ENCODE measurements around the gene MAMSTR.
A peak's percentile ranks its signal among the peaks of the same experiment; 100 is the strongest.

MAMSTR gene

DNA sequence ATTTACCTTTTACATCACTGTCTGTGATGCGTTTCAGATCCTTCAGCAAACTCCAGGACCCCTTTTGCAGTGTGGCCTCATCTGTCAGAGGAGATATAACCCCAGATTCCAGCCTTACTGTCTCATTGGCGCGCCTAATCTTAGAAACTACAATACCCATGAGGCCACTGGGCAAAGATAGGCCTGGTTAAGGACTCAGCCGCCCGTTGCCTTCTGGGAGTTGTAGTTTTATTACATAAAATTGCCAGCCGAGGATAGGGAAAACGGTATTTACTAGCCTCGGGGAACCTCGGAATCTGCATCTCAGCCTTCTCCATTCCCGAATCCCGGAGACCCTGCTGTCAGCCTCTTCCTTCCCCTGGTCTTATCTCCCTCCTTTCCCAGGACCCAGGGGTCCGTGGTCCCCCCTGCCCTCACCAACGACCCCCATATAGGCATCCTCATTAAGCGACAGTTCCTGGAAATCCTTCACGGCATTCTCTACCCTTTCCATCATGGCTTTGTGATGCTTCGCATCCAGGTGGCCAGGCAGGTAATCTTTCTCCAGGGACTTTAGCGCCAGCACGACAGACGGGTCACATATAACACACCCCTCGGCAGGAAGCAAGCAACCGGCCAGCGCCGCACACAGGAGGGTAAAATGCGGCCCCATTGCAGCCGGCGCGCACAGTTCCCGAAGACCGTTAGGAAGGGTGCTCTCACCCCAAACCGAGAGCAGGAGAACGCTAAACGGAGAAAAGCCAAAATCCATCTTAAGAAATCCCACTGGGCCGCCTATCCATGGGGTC lies 25.9 kb upstream of the MAMSTR start:
- DNase-seq = peak; percentile 23 to 39

DNA sequence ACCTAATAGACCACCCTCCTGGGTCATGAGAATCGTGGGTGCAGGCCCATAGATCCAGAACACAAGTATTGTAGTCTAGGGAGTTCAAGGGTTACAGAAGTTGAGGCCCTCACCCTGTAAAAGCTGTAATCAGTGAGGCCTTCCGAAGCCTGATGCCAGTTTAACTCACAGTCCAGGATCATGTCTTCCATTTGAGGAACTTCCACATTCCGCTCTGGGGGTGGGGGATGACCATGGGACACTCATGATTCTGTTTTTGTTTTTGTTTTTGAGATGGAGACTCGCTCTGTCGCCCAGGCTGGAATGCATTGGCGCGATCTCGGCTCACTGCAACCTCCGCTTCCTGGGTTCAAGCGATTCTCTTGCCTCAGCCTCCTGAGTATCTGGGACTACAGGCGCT lies 22.6 kb upstream of the MAMSTR start:
- DNase-seq = no peak

DNA sequence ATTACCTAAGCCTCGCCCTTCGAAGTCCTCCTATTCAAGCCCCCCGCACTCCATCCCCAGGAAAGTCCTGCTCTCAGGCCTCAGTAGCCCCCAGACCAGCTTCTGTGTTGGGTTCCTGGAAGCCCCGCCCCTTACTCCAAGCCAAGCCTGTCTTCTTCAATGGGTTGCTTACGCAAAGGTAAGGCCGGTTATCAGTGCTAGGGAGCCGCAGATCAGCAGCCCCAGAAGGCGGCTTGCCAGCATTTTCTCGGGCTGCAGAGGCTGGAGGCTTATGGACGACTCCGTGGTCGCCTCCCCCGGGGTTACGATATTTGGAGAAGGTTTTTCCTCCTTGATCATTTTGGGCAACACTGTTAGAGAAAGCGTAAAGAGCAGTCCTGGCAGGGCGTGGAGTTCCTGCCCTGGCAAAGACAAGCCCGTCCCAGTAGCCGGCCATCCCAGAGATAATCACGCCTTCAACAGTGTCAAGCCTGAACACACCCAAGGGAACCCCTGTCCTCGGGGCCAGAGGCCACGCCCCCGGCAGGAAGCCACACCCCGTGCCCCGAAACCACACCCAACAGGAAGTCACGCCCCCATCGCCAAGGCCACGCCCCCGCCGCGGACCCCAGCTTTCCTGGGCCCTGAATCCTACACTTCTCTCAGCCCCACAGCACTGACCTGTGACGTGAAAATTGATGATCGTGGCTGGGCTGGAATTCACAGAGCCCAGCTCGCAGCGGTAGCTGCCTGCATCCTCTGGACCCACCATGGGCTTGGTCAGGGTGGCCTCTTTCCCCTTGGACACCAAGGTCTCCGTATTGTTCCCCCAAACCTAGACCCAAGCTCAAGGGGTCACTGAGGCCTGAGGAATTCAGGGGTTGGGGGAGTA lies 21.8 kb upstream of the MAMSTR start:
- DNase-seq = peak in 1 of 2 experiments; percentile 39

DNA sequence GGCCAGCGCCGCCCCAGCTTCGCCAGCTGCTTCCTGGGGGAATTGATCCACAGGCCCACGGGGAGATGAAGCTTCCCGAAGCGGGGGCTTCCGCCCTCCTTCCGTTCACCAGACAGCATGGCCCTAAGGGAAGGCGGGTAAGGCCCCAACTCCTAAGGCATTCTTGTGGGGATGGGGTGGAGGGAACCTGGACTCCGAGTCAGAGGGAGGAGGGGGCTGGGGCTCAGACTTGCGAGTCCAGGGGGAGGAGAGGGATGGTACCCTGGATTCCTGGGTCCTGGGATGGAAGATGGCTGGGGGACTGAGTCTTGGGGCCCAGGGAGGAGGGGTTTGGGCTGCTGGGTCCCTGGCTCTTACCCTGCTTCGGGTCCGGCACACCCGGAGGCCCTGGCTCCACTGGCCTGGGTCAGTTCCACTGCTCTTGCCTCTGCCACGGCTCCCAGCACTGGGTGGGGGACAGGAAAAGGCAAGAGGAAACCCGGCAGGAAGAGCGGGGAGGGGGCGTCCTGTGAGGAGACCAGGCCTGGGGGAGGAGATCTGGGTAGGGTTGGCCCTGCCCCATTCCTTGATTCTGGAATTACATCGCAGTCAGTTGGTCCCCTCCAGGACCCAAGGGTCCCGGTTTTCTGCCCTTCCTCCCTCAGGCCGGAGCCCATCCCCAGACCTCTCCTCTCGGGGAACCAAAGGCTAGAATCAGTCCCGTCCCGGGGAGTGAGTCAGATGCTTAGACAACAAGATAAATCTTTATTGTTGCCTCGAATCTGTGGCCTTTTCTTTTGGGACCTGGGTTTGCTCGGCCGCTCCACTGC lies 20.8 kb upstream of the MAMSTR start, which contains the start of gene RASIP1:
Gene RASIP1 (minus strand): TSS at position 447 of the 809 bp plus-strand sequence. CDS start 328 bp downstream, at position 119.
- DNase-seq = no peak

DNA sequence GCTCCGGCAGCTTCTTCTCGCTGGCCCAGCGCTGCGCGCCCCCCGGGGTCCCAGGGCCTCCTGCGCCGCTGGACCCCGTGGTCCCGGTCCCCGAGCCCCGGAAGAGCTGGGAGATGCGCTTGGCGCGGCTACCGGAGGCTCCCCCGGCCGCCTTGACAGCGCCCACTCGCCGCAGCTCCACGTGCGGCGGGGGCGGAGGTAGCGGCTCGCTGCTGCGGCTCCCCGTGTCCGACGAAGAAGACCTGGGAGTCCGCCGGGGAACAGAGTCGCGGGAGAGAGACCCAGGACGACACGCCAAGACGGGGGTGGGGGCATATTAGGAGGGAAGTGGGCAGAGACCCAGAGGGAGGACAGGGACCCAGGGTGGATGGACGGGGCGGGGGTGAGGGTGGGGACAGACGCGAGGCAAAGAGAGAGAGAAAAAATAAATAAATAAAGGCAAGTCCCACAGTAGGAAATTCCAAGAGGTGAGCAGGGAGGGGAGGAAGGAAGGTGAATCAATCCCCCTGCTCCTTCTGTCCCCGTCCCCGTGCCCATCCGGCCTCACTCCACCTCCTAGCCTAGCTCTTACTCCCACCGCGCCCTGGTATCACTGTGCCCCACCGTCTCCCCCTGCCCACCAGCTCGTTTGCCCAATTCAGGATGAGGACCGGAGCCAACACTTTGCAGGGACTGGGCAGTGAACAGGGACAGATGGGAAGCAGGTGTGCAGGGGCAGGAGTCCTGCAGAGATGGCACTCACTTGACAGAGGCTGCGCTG lies 20.1 kb upstream of the MAMSTR start:
- no peak for DNase-seq

DNA sequence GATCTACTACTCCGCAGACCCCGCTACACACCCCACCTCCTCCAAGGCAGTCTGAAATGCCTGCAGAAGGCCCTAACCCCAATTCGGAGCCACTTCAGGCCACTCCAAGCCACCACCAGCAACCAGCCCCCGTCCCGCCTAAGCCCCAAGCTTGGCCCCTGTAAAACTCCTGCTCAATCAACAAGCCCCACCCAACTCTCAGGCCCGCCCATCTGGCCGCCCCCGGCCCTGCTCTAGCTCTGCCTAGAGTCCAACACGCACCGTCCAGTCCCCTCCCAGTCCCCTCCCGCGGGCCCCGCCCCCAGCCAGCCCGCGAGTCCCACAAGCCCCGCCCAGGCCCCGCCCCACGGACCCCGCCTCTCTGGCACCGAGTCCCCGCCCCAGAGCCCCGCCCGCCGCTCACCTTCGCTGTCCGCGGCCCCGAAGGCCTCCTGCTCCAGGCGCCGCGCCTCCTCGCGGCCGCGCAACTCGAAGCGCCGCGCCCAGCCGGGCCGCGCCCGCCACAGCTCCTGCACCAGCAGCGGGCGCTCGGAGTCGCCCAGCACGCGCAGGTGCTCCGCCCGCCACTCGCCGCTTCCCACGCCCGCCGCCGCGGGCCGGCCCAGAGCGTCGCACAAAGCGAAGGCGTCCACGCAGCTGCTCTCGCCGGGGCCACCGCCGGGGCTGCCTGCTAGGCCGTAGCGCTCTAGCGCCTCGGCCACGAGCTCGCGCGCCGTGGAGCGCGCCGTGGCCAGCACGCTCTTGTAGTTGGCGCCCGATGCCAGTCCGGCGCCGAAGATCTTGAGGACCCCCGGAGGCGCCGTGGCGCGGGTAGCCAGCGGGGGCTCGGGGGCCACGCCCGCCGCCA lies 19.3 kb upstream of the MAMSTR start:
- peak; percentile 86 to 96 for DNase-seq

DNA sequence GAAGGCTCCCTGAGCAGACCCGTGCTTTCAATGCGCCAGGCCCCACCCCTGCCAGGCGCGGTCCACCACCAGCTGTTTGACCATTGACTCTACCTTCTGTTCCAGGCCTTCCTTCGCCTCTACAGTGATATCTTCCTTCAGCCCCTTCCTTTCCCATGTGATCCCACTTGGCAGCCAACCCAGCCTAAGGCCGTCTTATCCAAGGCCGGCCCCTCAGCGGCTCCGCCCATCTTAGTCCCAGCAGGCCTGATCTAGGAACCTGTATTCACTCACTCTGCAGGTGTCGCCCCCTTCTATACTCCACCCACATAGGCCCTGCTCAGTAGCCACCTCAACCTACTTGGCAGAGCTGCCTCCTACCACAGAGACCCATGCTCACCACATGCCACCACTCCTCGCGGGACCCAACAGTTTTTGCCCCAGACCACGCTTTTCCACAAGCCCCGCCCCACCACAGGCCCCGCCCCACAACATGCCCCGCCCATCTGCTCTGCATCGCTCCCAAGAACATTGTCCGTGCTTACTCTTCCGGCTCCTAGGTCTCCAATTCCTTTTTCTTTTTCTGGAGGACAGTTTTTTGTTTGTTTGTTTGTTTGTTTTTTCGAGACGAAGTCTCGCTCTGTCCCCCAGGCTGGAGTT lies 18.0 kb upstream of the MAMSTR start:
- no peak for DNase-seq

DNA sequence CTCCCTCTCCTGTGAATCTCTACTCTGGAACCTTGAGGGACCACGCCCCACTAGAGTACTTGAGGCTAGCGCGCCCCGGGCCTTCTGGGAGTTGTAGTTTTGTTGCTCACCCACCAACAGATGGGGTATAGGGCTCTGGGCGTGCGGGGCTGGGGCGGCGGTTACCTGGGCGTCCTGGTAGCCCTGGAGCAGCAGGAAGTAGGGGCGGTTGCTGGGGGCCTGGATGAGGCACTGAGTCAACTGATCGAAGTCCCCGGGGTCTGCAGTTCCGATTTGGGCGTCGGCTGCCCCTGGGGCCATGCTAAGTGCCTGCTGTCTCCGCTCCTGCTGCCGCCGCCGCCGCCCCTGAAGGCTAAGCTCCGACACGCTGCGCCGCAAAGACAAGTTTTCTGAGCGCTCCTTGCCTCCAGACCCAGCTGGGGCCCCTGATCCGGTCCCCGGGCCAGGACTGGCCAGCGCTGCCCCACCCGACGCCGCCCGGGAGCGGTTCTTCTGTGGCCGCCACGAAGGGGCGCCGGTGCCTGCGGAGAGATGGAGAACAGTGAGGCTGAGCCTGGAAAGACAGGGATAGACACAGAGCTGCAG lies 15.6 kb upstream of the MAMSTR start:
- no peak for DNase-seq

DNA sequence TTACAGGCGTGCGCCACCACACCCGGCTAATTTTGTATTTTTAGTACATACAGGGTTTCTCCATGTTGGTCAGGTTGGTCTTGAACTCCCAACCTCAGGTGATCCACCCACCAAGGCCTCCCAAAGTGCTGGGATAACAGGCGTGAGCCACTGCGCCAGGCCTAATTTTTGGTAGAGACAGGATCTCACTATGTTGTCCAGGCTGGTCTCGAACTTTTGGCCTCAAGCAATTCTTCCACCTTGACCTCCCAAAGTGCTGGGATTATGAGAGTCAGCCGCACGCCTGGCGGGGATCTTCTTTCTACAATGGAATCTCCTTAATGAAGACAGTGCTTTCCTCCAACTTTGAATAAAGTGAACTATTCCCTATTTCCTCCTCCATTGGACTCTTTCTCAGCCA lies 15.1 kb upstream of the MAMSTR start:
- no peak for DNase-seq

DNA sequence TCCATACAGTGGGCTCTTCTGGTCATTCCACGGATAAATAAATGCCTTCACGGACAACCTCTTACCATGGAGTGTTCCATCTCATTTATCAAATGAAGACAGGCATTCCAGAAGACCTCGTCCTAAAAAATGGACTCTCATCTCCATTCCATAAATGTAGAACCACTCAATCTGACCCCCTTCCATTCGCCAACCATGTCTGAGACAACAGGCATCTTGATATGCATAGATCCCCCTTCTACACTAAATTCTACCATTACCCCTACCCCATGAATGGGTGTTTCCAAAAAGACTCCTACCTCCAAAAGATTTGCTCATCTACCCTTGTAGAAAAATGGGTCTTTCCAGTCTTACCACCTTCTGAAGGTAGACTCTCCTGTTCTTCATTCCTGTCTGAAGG lies 11.9 kb upstream of the MAMSTR start:
- DNase-seq = no peak

DNA sequence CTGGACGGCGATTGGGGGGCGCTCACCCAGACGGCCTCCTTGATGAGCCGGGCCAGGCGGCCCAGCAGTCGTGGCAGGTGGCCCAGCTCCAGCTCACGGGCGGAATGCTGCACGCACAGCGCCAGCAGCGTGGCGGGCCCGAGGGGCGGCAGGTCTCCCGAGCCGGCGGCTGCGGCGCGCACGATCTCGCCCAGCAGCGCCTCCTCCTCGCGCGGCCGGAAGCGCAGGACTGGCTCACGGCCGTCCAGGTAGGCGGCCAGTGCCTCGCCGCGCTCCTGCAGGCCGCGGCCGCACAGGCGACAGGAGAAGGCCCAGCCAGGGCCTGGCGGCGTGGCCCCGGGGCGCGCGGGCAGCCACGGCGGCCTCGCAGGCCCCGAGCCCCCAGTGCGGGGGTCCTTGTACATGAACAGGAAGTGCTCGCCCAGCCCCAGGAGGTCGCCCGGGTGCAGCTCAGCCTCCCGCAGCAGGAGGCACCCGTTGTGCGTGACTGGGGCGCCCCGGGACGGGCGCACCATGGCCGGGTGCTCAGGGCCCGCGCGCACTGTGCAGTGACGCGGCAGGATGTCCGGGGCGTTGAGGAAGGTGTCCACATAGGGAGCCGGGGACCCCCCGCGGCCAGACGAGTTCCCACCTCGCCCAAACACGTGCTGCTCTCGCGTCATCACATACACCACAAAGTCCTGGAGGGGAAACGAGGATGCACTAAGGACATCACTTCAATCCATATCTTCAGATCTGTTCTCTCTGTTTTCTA lies 9.6 kb upstream of the MAMSTR start:
- no peak for DNase-seq

DNA sequence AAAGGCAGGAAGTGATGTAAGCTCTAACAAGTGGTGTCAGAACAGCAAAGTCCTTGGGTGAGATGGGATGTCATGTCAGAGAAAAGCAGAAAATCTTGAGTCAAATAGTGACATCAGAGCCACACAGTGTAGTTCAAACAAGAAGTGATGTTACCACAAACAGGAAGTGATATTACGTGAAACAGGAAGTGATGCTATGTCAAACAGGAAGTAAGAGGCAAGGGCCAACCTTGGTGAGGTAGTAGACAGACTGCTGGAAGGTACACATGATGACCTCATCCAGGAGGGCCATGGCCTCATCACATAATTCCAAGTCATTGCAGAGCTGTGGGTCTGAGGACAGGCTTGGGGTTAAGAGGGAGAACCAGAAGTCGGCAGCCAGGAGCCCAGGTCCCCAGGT lies 7.0 kb upstream of the MAMSTR start:
- DNase-seq = no peak

DNA sequence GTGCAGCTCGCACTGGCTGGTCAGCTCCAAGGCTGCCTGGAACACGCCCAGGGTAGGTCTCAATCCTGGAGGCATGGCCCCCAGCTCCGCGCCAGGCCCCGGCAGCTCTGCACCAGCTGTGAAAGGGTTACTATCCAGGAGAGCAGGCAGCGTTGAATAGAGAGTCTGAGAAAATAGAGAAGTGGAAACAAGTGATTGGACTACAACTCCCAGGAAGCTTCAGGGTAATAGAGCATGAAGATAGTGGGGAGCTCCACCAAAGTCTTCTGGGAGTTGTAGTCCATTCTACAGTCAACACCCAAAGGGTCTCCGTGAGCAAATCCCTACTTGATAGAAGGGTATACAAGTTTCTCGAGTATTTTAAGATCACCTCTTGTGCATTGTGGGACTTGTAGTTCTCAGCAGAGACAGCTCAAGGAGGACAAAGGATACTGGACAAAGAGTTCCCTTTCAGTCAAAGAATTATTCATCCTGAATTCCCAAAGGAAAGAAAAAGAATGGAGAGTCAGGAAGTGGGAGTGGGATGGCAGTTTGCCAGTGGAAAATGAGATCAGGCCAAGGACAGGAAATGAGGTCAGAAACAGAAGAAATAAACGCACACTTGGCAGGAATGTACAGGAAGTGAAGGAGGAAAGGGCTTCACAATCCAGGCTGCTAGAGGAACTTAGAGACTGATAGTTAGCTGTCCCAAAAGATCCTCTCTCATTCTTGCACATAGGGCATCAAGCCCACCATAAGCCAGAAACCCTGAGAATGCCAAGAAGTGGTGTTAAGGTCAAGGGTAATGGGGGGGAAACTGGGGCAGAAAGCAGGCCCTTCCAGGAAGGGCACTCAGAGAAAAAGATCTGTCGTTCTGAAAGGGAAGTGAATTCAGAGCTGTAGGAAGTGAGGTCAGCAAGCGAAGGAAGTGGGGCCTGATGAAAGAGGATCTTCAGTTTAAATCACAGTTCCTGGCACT lies 5.5 kb upstream of the MAMSTR start:
- DNase-seq = no peak

DNA sequence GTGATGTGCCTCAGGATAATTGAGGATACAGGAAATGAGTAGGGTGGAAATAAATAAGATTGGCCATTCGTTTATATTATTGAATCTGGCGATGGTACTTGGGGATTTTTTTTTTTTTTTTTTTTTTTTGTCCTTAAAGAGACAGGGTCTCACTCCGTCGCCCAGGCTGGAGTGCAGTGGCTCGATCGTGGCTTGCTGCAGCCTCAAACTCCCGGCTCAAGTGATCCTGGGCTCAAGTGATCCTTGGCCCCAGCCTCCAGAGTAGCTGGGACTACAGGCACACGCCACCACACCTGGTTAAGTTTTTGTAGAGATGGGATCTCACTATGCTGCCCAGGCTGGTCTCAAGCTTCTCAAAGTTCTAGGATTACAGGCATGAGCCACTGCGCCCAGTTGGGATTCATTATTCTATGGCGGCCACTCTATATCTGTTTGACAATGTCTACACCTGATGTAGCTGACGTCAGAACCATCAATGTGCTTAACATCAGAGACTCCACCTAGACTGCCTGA lies 2.7 kb upstream of the MAMSTR start:
- DNase-seq = no peak

DNA sequence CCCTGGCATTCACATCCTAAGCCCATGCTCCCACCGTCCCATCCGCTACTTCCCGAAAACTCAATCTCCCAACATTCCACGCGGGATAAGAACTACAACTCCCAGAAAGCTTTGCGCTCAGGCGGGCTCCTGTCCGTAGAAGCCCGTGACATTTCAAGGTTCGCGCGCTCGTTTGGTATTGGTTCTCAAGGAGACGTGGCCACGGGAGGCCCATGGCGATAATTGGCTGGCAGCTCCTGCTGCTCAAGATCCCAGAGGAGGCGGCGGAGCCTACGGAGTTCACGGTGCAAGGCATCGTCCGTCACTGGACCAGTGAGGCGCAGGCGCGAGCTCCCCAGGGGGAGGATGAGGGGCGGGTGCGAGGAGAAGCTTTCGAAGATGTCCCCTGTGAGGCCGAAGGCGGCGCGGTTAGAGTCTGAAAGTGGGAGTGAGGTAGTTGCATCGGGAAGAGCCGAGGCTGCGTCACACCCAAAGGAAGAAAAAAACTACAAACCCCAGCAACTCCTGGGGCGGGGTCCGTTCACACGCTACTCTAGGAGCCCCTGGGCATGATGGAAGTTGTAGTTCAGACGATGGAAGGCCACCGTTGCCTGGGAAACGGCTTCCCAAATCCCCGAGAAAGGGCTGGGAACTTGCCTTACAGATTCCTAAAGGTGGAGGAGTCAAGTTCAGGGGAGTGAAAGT lies 1.2 kb upstream of the MAMSTR start:
- peak; percentile 84 to 89 for DNase-seq

DNA sequence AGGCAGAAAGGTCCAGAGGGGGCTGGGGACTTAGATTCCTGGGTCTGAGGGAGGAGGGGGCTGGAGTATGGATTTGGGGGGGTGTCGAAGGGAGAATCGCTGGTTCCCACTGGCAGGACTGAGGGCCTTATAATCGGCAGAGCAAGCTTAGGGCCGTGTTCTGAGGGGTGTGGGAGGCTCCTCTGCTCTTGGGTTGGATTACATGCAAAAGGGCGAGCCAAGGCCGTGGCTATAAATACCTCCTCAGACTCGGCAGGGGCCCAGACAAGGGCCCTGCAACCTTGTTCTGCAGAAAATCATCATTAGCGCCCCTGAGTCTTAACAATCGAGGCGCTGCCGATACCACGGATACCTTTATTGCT lies 707 bp upstream of the MAMSTR start:
- no peak for DNase-seq

DNA sequence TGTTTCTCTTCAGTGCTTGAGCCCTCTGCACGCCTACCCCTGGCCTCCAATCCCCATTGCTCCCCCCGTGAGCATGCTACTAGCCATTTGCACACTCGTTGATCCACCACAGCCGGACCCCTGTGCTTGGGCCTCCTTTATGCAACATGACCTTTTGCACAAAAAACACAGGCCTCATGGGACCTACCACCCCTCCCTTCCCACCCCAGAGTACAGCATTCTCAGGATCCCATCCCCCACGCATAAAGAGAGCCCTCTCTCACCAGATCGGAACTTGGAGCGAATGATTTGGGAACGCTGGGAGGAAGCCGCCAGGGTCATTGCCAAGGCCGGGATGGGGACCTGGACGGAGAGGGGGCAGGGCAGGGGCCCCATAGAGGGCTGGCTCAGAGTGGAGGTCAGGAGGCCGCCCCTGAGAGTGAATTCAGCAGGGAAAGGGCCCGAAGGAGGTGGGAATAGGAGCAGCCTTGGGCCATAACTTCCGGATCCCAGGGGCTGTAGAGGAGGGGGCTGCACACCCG lies 754 bp downstream of the MAMSTR start:
- DNase-seq = no peak
